Activated CD8-positive, alpha-beta T cell treated with anti-CD3 and anti-CD28 coated beads for 36 hours (primary cell): Measurements from ENCODE around the gene KRTAP21-2. TPM values are rescaled to one million over a fixed set of nuclear protein-coding genes. Genes with fewer than 3 reads are reported as not detected.

Source experiments
- ATAC-seq: fragments of 200-7000 bp; cut with Tn5 transposase; one replicate; pipeline ENCODE4 v1.10.0; 2021; ENCODE audit warnings: mild to moderate bottlenecking, moderate library complexity
- CTCF ChIA-PET: fragments of 350-600 bp; sonication (Branson Sonifier 250); formaldehyde crosslinking; loops from one replicate; lab custom pipeline; 2021; ENCODE audit warnings: antibody characterized with exemption; lab: Charles Lee
- POLR2A ChIA-PET: fragments of 350-600 bp; sonication (Branson Sonifier 250); formaldehyde crosslinking; loops from one replicate; lab custom pipeline; 2021; ENCODE audit warnings: antibody characterized with exemption; lab: Charles Lee
- DNase-seq: peaks from one replicate; pipeline ENCODE4 v3.0.0-alpha.2; 2020
- H3K27ac Mint-ChIP-seq: one replicate; pipeline ENCODE4 v1.8.0; 2021; ENCODE audit warnings: mild to moderate bottlenecking, mixed read lengths
- H3K27me3 Mint-ChIP-seq: one replicate; pipeline ENCODE4 v1.8.0; 2021; ENCODE audit warnings: mixed read lengths
- H3K36me3 Mint-ChIP-seq: one replicate; pipeline ENCODE4 v1.8.0; 2021; ENCODE audit warnings: low read depth, mixed read lengths
- H3K4me1 Mint-ChIP-seq: one replicate; pipeline ENCODE4 v1.8.0; 2021; ENCODE audit warnings: low read depth, mixed read lengths
- H3K4me3 Mint-ChIP-seq: one replicate; pipeline ENCODE4 v1.8.0; 2021; ENCODE audit warnings: mild to moderate bottlenecking, moderate library complexity, mixed read lengths
- H3K9me3 Mint-ChIP-seq: one replicate; pipeline ENCODE4 v1.8.0; 2021; ENCODE audit warnings: mixed read lengths
- CTCF ChIP-seq: fragments of 200-600 bp; IDR thresholded peaks from one replicate; pipeline ENCODE4 v1.8.0; 2022; ENCODE audit warnings: antibody characterized with exemption, mild to moderate bottlenecking
- intact Hi-C: fragments of 100-400 bp; cut with micrococcal nuclease; formaldehyde crosslinking; loops from one replicate; pipeline ENCODE4 v1.10.0; 2022
- total RNA-seq, 2 experiments: library from RNA; stranded (reverse); gene quantifications; one replicate each; pipeline ENCODE4 v1.2.3, GENCODE V29; 2021

Gene KRTAP21-2
- total RNA-seq, 2 experiments from 2014 or later = not detected

- DNase-seq = peak; percentile 48
- peaks cover 25% of the 10 kb centered on the region for H3K4me1 Mint-ChIP-seq
- POLR2A ChIA-PET = no interaction called here
- H3K27me3 Mint-ChIP-seq = peaks cover 4% of the 10 kb centered on the region
- no peak for TF ChIP-seq CTCF
- CTCF ChIA-PET = no interaction called here
- intact Hi-C loops = no loop called here
- H3K27ac Mint-ChIP-seq = peak within 1 kb of the TSS; percentile 78
- H3K36me3 Mint-ChIP-seq = peaks cover 2% of the 10 kb centered on the region
- ATAC-seq = peak; percentile 85
- no peak within 1 kb of the TSS for H3K4me3 Mint-ChIP-seq
- peaks cover 10% of the 10 kb centered on the region for H3K9me3 Mint-ChIP-seq
Measured at GRCh38 chr21:30718239-30718909, 28.7 kb downstream of the KRTAP21-2 start, which contains the start of gene KRTAP21-3. Gene KRTAP21-3, minus strand, starts transcription at chr21:30718777. Its CDS starts 18 bp downstream, at chr21:30718759.

GRCh38 chr21:30717105-30717504 is 30.0 kb downstream of the KRTAP21-2 start:
- intact Hi-C loops = no loop called here
- CTCF ChIA-PET = no interaction called here
- H3K27me3 Mint-ChIP-seq = peaks cover 1% of the 10 kb centered on the region
- TF ChIP-seq CTCF = no peak
- H3K36me3 Mint-ChIP-seq = peaks cover 2% of the 10 kb centered on the region
- peaks cover 10% of the 10 kb centered on the region for H3K9me3 Mint-ChIP-seq
- DNase-seq = no peak
- H3K4me3 Mint-ChIP-seq = no peak overlapping the region
- H3K27ac Mint-ChIP-seq = peak overlapping the region; percentile 70
- POLR2A ChIA-PET = no interaction called here
- ATAC-seq = no peak
- peaks cover 25% of the 10 kb centered on the region for H3K4me1 Mint-ChIP-seq

GRCh38 chr21:30714946-30715345 is 32.1 kb downstream of the KRTAP21-2 start:
- peaks cover 15% of the 10 kb centered on the region for H3K9me3 Mint-ChIP-seq
- H3K4me3 Mint-ChIP-seq = no peak overlapping the region
- H3K27me3 Mint-ChIP-seq = no peaks in the 10 kb centered on the region
- ATAC-seq (no peak), DNase-seq (no peak)
- ChIA-PET CTCF (no interaction called here), POLR2A (no interaction called here)
- H3K4me1 Mint-ChIP-seq = peaks cover 30% of the 10 kb centered on the region
- intact Hi-C loops = no loop called here
- peaks cover 2% of the 10 kb centered on the region for H3K36me3 Mint-ChIP-seq
- H3K27ac Mint-ChIP-seq = no peak overlapping the region
- no peak for TF ChIP-seq CTCF

- POLR2A ChIA-PET = no interaction called here
- Mint-ChIP-seq H3K9me3 (peaks cover 15% of the 10 kb centered on the region), H3K27ac (no peak overlapping the region), H3K4me1 (peaks cover 25% of the 10 kb centered on the region), H3K27me3 (no peaks in the 10 kb centered on the region), H3K4me3 (no peak overlapping the region), H3K36me3 (peaks cover 2% of the 10 kb centered on the region)
- ATAC-seq (no peak), DNase-seq (no peak)
- no peak for TF ChIP-seq CTCF
- CTCF ChIA-PET = no interaction called here
- intact Hi-C loops = no loop called here
Measured at GRCh38 chr21:30714456-30714855, 32.6 kb downstream of the KRTAP21-2 start.

GRCh38 chr21:30713766-30714165 is 33.3 kb downstream of the KRTAP21-2 start:
- H3K4me3 Mint-ChIP-seq = no peak overlapping the region
- ATAC-seq = no peak
- no peak for DNase-seq
- POLR2A ChIA-PET = no interaction called here
- H3K9me3 Mint-ChIP-seq = peaks cover 15% of the 10 kb centered on the region
- H3K4me1 Mint-ChIP-seq = peaks cover 18% of the 10 kb centered on the region
- no peaks in the 10 kb centered on the region for H3K27me3 Mint-ChIP-seq
- no peak for TF ChIP-seq CTCF
- intact Hi-C loops = no loop called here
- CTCF ChIA-PET = no interaction called here
- H3K36me3 Mint-ChIP-seq = peaks cover 2% of the 10 kb centered on the region
- H3K27ac Mint-ChIP-seq = no peak overlapping the region
